ENCODE data around the gene IL20RA.

IL20RA gene

GRCh38 chr6:137043710-137044365, 927 bp downstream of the IL20RA start:
- no peak for DNase-seq

- no peak for DNase-seq
Observed at GRCh38 chr6:137040393-137040792, 4.4 kb downstream of the IL20RA start.

GRCh38 chr6:137039010-137039409, 5.8 kb downstream of the IL20RA start:
- no peak for DNase-seq

- DNase-seq = no peak
Observed at GRCh38 chr6:137036566-137037300, 8.0 kb downstream of the IL20RA start.

- DNase-seq = no peak
Observed at GRCh38 chr6:137033828-137034227, 10.9 kb downstream of the IL20RA start.

GRCh38 chr6:137031122-137031521, 13.6 kb downstream of the IL20RA start:
- no peak for DNase-seq

GRCh38 chr6:137028912-137029311, 15.9 kb downstream of the IL20RA start:
- no peak for DNase-seq

- no peak for DNase-seq
Observed at GRCh38 chr6:137025786-137026730, 18.7 kb downstream of the IL20RA start.

- no peak for DNase-seq
Observed at GRCh38 chr6:137024237-137024990, 20.4 kb downstream of the IL20RA start.

GRCh38 chr6:137020776-137021175, 24.0 kb downstream of the IL20RA start:
- DNase-seq = no peak

GRCh38 chr6:137019476-137020272, 25.1 kb downstream of the IL20RA start:
- DNase-seq = no peak

GRCh38 chr6:137017081-137017480, 27.7 kb downstream of the IL20RA start:
- no peak for DNase-seq

- no peak for DNase-seq
Observed at GRCh38 chr6:137016356-137016755, 28.4 kb downstream of the IL20RA start.

- no peak for DNase-seq
Observed at GRCh38 chr6:137015943-137016342, 28.8 kb downstream of the IL20RA start.

- no peak for DNase-seq
Observed at GRCh38 chr6:137013738-137014602, 30.8 kb downstream of the IL20RA start.

GRCh38 chr6:137013031-137013430, 31.7 kb downstream of the IL20RA start:
- no peak for DNase-seq

- no peak for DNase-seq
Observed at GRCh38 chr6:137011406-137011805, 33.4 kb downstream of the IL20RA start.

GRCh38 chr6:137010128-137010718, 34.5 kb downstream of the IL20RA start:
- no peak for DNase-seq

GRCh38 chr6:137008204-137008603, 36.6 kb downstream of the IL20RA start:
- no peak for DNase-seq

- DNase-seq = no peak
Observed at GRCh38 chr6:137006056-137006455, 38.7 kb downstream of the IL20RA start.

Measured in stimulated activated CD4-positive, alpha-beta T cell treated with anti-CD3 and anti-CD28 coated beads, Interleukin-12 subunit alpha, Interleukin-12 subunit beta, amount 100 ng/mL, for 4 hours (primary cell).